ENCODE data around the gene IAPP. TPM values are rescaled to one million over a fixed set of nuclear protein-coding genes. Genes with fewer than 3 reads are reported as not detected.

Gene IAPP
- total and polyA plus RNA-seq, 9 of the 15 experiments (the other 6 are each of a cell fraction or from before 2014, with no cell fraction given), result not detected

DNA sequence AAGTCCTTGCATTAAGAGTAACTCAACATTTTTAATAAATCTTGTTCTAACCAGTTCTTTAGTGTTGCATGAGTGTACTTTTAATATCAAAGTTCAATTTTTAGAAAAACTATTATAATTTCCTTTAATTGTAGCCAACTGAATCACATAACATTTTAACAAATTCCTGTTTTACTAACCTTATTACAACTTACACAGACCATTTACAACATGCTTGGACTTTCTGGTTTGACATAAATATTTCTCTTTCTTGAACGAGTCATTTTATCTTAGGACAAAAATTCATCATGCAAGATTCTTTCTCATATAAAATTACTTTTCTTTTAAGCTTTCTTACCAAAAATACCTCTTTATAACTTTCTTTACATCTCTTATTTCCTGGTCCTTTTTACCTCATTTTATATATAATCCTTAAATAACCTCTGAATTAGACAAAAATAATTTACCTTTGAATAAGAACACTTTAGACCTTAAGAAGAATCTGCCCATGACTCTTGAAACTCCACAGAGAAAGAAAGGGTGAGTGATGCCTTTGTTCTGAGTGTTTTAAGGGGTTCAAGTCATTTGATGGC lies 41.9 kb upstream of the IAPP start (continued):
- TF ChIP-seq CBX3 (IDR thresholded peaks at IDR 0.05; ENCODE audit: borderline replicate concordance in 1 of 2, low read length in 2 of 2), result 0 out of 3 replicates have a peak, but pooled peaks of 1 of the 2 experiments have one; percentile 27

DNA sequence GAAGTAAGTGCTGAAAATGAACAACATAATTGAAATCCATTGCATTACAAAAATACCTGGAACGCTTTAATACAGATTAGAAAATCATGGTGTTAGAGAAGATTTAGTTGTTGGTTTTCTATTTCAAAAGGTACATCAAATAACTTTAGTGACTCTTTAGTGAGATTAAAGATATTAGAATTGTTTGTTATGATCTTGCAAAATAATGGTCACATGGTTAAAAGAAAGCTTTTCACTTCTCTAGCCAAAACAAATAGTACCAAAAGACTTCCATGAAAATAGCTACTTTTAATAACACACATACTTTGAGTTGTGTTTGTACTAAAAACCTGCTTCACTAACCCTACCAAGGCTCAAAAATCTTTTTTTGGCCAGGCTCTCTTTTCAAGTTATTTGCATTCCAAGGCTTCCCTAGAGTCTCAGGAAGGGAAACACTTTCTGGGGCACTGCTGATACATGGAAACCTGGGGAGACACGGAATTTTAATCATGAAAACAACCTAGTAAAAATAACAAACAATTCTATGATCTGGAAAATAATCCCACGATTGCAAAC lies 37.9 kb upstream of the IAPP start, which contains the start of gene SLCO1A2:
TSS of gene SLCO1A2 (minus strand) at position 147 of the 555 bp plus-strand sequence. CDS start 270 bp downstream, outside the sequence.
- H3K4me1 ChIP-seq (replicated peaks in 1 of 2; ENCODE audit: control insufficient read depth in 2 of 2, insufficient read depth in 2 of 2, low read length in 2 of 2), result no peaks in the 10 kb centered on the region; a peak in 1 of 5 replicates
- ChIA-PET CTCF (ENCODE audit: low intra/inter-chr PET ratio) (no interaction called here), POLR2A (interaction anchor here (0.6 kb wide), 1 partner anchor 74 kb away, joined by 3 read pairs; no protein-coding TSS in a partner anchor)
- BruUV-seq (replicated peaks), result no TSS peak
- no peak within 1 kb of the TSS for H2AFZ ChIP-seq (ENCODE audit: low read depth, low read length)
- no peak within 1 kb of the TSS for H3K9ac ChIP-seq (ENCODE audit: insufficient read depth in 1 of 2, low read depth in 2 of 2, low read length in 2 of 2)
- intact Hi-C loops (cut with micrococcal nuclease) (no loop called here), in situ Hi-C loops (cut with MboI) (no loop called here)
- H3K9me1 ChIP-seq (ENCODE audit: control insufficient read depth, insufficient read depth, low read length), result no peaks in the 10 kb centered on the region
- no peaks in the 10 kb centered on the region for H3K27me3 ChIP-seq (ENCODE audit: control insufficient read depth in 2 of 2, insufficient read depth in 2 of 2, low read length in 2 of 2)
- H3K4me2 ChIP-seq (ENCODE audit: insufficient read depth, low read length), result no peak within 1 kb of the TSS
- WGBS (ENCODE audit: insufficient coverage, low coverage, missing lambda C conversion rate), result 34% methylated on average over 3 of the region's 3 CpGs
- ATAC-seq (no peak), FAIRE-seq (no peak), DNase-seq (ENCODE audit: extremely low read depth in 1 of 4, low spot score in 3 of 4) (no peak)
- no peaks in the 10 kb centered on the region for H4K20me1 ChIP-seq (replicated peaks; ENCODE audit: control insufficient read depth, insufficient read depth, low read length)
- no peaks in the 10 kb centered on the region for H3K9me3 ChIP-seq (replicated peaks; ENCODE audit: control insufficient read depth, insufficient read depth, low read depth, low read length)
- no peaks in the 10 kb centered on the region for H3K36me3 ChIP-seq (ENCODE audit: control insufficient read depth, insufficient read depth, low read length)
- no peak for TF ChIP-seq YY1 (IDR thresholded peaks at IDR 0.05; ENCODE audit: borderline replicate concordance in 1 of 3, control insufficient read depth in 1 of 3, extremely low read depth in 1 of 3, insufficient read depth in 3 of 3, insufficient read length in 1 of 3, insufficient replicate concordance in 2 of 3, low read depth in 1 of 3, low read length in 2 of 3)
- TF ChIP-seq ZKSCAN8 (CRISPR knock-in tag; IDR thresholded peaks at IDR 0.05), result no peak
- TF ChIP-seq, protein P1, sequence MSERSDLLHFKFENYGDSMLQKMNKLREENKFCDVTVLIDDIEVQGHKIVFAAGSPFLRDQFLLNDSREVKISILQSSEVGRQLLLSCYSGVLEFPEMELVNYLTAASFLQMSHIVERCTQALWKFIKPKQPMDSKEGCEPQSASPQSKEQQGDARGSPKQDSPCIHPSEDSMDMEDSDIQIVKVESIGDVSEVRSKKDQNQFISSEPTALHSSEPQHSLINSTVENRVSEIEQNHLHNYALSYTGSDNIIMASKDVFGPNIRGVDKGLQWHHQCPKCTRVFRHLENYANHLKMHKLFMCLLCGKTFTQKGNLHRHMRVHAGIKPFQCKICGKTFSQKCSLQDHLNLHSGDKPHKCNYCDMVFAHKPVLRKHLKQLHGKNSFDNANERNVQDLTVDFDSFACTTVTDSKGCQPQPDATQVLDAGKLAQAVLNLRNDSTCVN (CRISPR knock-in tag; IDR thresholded peaks at IDR 0.05), result no peak
- no peak for TF ChIP-seq LEF1 (IDR thresholded peaks at IDR 0.05)
- no peak for TF ChIP-seq PRPF4 (IDR thresholded peaks at IDR 0.05; ENCODE audit: insufficient read depth, low read depth, low read length, poor library complexity, severe bottlenecking)
- TF ChIP-seq ZNF780A (CRISPR knock-in tag; IDR thresholded peaks at IDR 0.05), result no peak
- no peak for TF ChIP-seq RNF2 (IDR thresholded peaks at IDR 0.05)
- TF ChIP-seq, protein P2, sequence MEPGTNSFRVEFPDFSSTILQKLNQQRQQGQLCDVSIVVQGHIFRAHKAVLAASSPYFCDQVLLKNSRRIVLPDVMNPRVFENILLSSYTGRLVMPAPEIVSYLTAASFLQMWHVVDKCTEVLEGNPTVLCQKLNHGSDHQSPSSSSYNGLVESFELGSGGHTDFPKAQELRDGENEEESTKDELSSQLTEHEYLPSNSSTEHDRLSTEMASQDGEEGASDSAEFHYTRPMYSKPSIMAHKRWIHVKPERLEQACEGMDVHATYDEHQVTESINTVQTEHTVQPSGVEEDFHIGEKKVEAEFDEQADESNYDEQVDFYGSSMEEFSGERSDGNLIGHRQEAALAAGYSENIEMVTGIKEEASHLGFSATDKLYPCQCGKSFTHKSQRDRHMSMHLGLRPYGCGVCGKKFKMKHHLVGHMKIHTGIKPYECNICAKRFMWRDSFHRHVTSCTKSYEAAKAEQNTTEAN (CRISPR knock-in tag; IDR thresholded peaks at IDR 0.05), result no peak
- TF ChIP-seq RFX7 (CRISPR knock-in tag; IDR thresholded peaks at IDR 0.05), result no peak
- no peak for TF ChIP-seq HMG20B (CRISPR knock-in tag; IDR thresholded peaks at IDR 0.05)
- TF ChIP-seq ZNF311 (CRISPR knock-in tag; IDR thresholded peaks at IDR 0.05), result no peak
- TF ChIP-seq, protein P3, sequence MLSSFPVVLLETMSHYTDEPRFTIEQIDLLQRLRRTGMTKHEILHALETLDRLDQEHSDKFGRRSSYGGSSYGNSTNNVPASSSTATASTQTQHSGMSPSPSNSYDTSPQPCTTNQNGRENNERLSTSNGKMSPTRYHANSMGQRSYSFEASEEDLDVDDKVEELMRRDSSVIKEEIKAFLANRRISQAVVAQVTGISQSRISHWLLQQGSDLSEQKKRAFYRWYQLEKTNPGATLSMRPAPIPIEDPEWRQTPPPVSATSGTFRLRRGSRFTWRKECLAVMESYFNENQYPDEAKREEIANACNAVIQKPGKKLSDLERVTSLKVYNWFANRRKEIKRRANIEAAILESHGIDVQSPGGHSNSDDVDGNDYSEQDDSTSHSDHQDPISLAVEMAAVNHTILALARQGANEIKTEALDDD (IDR thresholded peaks at IDR 0.05), result no peak
- H3K27ac ChIP-seq (ENCODE audit: extremely low read depth, low read depth, low read length), result no peak within 1 kb of the TSS
- H3K4me3 ChIP-seq, result no peak within 1 kb of the TSS
- no peaks in the 10 kb centered on the region for H3K79me2 ChIP-seq (ENCODE audit: control insufficient read depth, insufficient read depth, low read length)
